ENCODE measurements around the gene KLF3.

DNA sequence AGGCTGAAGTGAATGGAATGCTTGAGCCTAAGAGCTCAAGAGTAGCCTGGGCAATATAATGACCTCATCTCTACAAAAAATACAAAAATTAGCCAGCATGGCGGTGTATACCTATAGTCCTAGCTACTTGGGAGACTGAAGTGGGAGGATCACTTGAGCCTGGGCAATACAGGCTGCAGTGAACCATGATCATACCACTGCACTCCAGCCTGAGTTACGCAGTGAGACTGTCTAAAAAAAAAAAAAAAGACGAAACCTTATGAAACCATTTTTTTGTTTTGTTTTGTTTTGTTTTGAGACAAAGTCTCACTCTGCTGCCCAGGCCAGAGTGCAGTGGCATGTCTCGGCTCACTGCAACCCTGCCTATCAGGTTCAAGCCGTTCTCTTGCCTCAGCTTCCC lies 81.9 kb downstream of the KLF3 start:
- no peak for TF ChIP-seq POLR2AphosphoS5 (IDR thresholded peaks at IDR 0.05; ENCODE audit: low read depth, low read length)
- TF ChIP-seq, protein P1, sequence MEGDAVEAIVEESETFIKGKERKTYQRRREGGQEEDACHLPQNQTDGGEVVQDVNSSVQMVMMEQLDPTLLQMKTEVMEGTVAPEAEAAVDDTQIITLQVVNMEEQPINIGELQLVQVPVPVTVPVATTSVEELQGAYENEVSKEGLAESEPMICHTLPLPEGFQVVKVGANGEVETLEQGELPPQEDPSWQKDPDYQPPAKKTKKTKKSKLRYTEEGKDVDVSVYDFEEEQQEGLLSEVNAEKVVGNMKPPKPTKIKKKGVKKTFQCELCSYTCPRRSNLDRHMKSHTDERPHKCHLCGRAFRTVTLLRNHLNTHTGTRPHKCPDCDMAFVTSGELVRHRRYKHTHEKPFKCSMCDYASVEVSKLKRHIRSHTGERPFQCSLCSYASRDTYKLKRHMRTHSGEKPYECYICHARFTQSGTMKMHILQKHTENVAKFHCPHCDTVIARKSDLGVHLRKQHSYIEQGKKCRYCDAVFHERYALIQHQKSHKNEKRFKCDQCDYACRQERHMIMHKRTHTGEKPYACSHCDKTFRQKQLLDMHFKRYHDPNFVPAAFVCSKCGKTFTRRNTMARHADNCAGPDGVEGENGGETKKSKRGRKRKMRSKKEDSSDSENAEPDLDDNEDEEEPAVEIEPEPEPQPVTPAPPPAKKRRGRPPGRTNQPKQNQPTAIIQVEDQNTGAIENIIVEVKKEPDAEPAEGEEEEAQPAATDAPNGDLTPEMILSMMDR (IDR thresholded peaks at IDR 0.05), result no peak
- TF ChIP-seq, protein P2, sequence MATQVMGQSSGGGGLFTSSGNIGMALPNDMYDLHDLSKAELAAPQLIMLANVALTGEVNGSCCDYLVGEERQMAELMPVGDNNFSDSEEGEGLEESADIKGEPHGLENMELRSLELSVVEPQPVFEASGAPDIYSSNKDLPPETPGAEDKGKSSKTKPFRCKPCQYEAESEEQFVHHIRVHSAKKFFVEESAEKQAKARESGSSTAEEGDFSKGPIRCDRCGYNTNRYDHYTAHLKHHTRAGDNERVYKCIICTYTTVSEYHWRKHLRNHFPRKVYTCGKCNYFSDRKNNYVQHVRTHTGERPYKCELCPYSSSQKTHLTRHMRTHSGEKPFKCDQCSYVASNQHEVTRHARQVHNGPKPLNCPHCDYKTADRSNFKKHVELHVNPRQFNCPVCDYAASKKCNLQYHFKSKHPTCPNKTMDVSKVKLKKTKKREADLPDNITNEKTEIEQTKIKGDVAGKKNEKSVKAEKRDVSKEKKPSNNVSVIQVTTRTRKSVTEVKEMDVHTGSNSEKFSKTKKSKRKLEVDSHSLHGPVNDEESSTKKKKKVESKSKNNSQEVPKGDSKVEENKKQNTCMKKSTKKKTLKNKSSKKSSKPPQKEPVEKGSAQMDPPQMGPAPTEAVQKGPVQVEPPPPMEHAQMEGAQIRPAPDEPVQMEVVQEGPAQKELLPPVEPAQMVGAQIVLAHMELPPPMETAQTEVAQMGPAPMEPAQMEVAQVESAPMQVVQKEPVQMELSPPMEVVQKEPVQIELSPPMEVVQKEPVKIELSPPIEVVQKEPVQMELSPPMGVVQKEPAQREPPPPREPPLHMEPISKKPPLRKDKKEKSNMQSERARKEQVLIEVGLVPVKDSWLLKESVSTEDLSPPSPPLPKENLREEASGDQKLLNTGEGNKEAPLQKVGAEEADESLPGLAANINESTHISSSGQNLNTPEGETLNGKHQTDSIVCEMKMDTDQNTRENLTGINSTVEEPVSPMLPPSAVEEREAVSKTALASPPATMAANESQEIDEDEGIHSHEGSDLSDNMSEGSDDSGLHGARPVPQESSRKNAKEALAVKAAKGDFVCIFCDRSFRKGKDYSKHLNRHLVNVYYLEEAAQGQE (IDR thresholded peaks at IDR 0.05; ENCODE audit: insufficient read depth in 1 of 2, low read depth in 2 of 2, low read length in 1 of 2), result no peak
- no peak for TF ChIP-seq TCF7L2 (IDR thresholded peaks at IDR 0.05; ENCODE audit: low read depth, low read length)
- TF ChIP-seq SIN3A (IDR thresholded peaks at IDR 0.05; ENCODE audit: borderline replicate concordance, insufficient read depth, low read depth, low read length), result no peak
